HUES64 (cell line): ENCODE results near the gene TIE1.

Experiments used
- H3K27ac ChIP-seq: 2 replicates; pipeline ENCODE4 v1.7.0; 2013; ENCODE audit warnings: low read depth, low read length, inconsistent platforms
- H3K27me3 ChIP-seq: 2 replicates; pipeline ENCODE4 v1.6.1; 2013; ENCODE audit warnings: mild to moderate bottlenecking, low read length; ENCODE audit not compliant: insufficient read depth
- H3K36me3 ChIP-seq: 2 replicates; pipeline ENCODE4 v1.6.1; 2013; ENCODE audit warnings: mild to moderate bottlenecking, low read length; ENCODE audit not compliant: insufficient read depth
- H3K4me1 ChIP-seq: 2 replicates; pipeline ENCODE4 v1.6.1; 2013; ENCODE audit warnings: mild to moderate bottlenecking, low read length, moderate library complexity; ENCODE audit not compliant: insufficient read depth
- H3K4me3 ChIP-seq: 2 replicates; pipeline ENCODE4 v1.5.1; 2013; ENCODE audit warnings: mild to moderate bottlenecking, low read length, moderate library complexity
- H3K9ac ChIP-seq: 2 replicates; pipeline ENCODE4 v1.6.1; 2013; ENCODE audit warnings: mild to moderate bottlenecking, low read depth, low read length
- H3K9me3 ChIP-seq: 2 replicates; pipeline ENCODE4 v1.6.1; 2013; ENCODE audit warnings: low read depth, low read length; ENCODE audit not compliant: insufficient read depth
- WGBS: fragments of 150-250, 120-280 bp; methylation state at CpG from one replicate; pipeline ENCODE4 v1.1.7; 2013; ENCODE audit warnings: missing lambda C conversion rate; 5-methylcytosine and 5-hydroxymethylcytosine counted together

The TIE1 gene

DNA sequence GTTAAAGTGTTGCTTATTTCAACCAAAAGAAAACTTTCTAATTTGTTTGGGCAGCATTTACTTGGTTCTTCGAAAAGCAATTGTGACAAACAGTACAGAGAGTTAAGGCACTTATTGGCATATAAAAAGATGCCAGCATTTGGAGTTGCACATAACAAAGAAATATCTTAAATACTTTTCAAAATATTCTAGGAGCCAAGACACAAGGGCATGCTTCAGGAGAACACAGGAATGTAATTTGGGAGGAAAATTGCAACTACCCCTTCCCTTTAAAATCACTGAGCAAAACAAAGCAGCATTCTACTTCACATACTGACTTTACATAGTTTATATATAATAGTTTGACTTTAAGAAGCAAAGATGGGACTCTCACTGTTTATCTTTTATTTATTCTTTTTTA lies 4.6 kb upstream of the TIE1 start:
- Histone ChIP-seq H3K27me3 (no peaks in the 10 kb centered on the region), H3K36me3 (no peaks in the 10 kb centered on the region), H3K4me1 (peaks cover 32% of the 10 kb centered on the region), H3K9ac (0 out of 2 replicates have a peak overlapping the region, but pooled peaks have one; percentile 22), H3K27ac (peak overlapping the region; percentile 51; the same call in 1 of the 2 replicates), H3K4me3 (no peak overlapping the region), H3K9me3 (no peaks in the 10 kb centered on the region)
- 78% methylated on average over 1 of the region's 1 CpG for WGBS

DNA sequence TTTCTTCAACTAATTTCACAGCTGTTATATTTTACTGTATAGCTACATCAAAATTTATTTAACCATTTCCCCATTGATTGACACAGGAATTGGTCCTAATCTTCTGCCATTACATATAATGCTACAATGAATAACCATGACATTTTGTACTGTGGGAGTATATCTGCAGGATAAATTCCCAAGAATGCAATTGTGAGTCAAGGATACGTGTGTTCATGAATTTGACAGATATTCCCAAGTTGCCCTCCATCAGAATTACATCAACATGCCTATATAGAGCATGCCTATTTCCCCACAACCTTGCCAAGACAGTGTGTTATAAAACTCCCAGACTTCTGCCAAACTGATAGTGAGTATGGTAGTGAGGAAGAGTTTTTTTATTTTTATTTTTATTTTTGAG lies 2.7 kb upstream of the TIE1 start:
- H3K4me3 ChIP-seq = no peak overlapping the region
- no peaks in the 10 kb centered on the region for H3K27me3 ChIP-seq
- no peaks in the 10 kb centered on the region for H3K9me3 ChIP-seq
- WGBS = 75% methylated on average over 1 of the region's 1 CpG
- no peak overlapping the region for H3K9ac ChIP-seq
- H3K4me1 ChIP-seq = peaks cover 32% of the 10 kb centered on the region
- H3K27ac ChIP-seq = no peak overlapping the region
- H3K36me3 ChIP-seq = no peaks in the 10 kb centered on the region

DNA sequence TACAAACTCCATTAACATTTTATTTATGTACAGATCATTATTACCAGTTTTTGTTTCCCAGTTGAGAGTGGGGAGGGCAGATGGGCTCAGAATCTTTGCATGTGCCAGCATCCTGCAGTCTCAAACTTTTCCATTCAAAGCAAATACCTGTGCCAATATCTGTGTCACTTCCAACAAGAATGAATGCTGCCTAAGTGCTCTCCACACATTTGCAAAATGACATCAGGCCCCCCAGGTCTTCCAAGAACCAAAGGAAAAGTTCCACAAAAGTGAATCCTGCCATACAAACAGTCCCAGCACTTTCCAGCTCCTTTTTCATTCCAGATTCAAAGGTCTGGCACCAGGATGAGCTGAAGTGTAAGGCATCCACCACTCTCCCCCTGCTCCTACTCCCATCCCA lies 1.7 kb upstream of the TIE1 start:
- Histone ChIP-seq H3K9me3 (no peaks in the 10 kb centered on the region), H3K27me3 (no peaks in the 10 kb centered on the region), H3K4me1 (peaks cover 29% of the 10 kb centered on the region), H3K36me3 (no peaks in the 10 kb centered on the region), H3K9ac (no peak overlapping the region), H3K27ac (no peak overlapping the region), H3K4me3 (no peak overlapping the region)

DNA sequence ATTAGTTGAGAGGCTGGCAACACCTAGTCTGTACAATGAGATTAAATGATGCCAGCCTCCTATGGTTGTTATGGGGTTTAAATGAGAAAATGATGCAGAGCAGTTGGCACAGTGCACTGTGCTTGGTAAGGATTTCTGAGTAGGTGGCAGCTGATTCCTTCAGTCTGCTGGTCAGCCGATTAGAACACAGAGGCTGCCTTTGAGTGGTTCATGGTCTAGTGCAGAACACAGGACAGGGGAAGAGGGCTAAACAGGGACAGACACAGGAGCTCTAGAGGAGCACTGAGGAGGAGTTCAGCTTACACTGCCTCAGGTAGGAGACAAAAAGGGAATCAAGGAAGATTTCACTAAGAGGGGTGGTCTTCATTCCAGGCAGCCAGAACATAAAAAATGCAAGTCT lies 1.4 kb downstream of the TIE1 start:
- Histone ChIP-seq H3K27ac (no peak overlapping the region), H3K9ac (no peak overlapping the region), H3K27me3 (no peaks in the 10 kb centered on the region), H3K4me3 (no peak overlapping the region), H3K9me3 (no peaks in the 10 kb centered on the region), H3K36me3 (no peaks in the 10 kb centered on the region), H3K4me1 (peaks cover 4% of the 10 kb centered on the region)
- WGBS = 93% methylated on average over 1 of the region's 1 CpG

DNA sequence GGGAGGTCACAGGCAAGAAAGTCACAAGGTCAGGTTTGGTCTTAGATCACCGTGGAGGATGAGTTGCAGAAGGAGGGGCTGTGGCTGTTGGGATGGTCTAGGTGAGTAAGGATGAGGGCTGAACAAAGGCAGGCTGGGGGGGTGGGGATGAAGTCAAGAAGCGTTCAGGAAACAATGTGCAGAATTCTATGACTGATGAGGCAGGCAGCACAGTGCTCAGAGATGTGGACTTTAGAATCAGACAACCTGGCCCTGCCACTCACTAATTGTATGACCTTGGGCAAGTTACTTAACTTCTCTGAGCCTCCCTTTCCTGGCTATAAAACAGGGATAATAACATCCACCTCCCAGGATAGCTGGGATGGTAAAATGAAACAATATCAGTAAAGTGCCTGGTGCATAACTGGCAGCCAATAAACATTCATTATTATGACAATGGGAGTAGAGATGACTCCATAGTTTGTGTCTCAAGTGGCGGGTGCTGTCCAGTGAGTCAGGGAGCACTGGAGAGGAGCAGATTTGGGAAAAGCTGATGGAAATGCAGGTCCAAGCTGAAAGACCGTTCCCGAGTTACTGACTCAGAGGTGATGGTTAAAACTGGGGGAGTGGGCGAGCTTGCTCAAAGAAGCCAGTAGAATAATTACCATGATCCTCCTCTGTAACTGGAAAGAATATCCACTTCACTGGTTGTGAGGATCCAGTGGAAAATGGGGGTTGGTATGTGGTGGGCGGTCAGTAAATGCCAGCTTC lies 2.1 kb downstream of the TIE1 start:
- H3K27me3 ChIP-seq = no peaks in the 10 kb centered on the region
- H3K9me3 ChIP-seq = no peaks in the 10 kb centered on the region
- 0 out of 2 replicates have a peak, but pooled peaks cover 3% of the 10 kb centered on the region for H3K4me1 ChIP-seq
- no peak overlapping the region for H3K4me3 ChIP-seq
- 86% methylated on average over 7 of the region's 7 CpGs for WGBS
- no peak overlapping the region for H3K9ac ChIP-seq
- no peak overlapping the region for H3K27ac ChIP-seq
- H3K36me3 ChIP-seq = no peaks in the 10 kb centered on the region

DNA sequence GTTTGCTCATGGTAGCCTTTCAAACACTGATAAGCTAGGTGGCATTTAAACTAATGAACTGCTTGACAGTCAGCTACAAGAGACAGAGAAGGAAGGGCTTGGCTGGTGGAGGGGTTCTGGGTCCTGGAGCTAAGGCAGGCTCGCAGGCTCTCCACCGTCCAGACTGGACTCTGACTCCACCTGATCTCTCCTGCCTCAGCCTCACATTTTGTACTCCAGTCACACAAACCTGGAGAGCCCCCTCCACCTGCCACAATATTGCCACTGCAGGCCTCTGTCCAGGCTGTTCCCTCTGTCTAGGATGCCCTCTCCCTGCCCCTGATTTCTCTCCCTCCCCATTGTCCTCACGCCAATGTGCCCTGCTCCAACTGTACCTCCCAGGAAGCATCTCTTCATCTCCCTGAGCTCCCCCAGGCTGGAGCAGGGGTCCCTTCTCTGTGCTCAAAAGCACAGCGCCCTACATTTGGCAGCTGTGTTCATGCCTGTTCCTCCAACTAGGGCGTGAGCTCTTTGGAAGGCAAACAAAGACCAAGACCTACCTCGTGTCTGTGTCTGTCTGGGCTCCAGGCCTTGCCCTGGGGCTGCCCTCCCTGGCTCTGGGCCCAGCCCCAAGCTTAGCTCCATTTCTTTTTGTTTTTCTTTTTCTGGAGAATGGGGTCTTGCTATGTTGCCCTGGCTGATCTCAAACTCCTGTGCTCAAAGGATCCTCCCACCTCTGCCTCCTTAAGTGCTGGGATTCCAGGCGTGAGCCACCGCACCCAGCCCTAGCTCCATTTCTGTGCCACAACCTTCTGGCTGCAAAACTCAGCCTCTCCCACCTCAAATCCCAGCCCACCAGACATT lies 2.9 kb downstream of the TIE1 start:
- Histone ChIP-seq H3K4me1 (0 out of 2 replicates have a peak, but pooled peaks cover 3% of the 10 kb centered on the region), H3K27ac (no peak overlapping the region), H3K27me3 (no peaks in the 10 kb centered on the region), H3K9me3 (no peaks in the 10 kb centered on the region), H3K4me3 (no peak overlapping the region), H3K9ac (no peak overlapping the region), H3K36me3 (no peaks in the 10 kb centered on the region)
- 92% methylated on average over 8 of the region's 8 CpGs for WGBS

DNA sequence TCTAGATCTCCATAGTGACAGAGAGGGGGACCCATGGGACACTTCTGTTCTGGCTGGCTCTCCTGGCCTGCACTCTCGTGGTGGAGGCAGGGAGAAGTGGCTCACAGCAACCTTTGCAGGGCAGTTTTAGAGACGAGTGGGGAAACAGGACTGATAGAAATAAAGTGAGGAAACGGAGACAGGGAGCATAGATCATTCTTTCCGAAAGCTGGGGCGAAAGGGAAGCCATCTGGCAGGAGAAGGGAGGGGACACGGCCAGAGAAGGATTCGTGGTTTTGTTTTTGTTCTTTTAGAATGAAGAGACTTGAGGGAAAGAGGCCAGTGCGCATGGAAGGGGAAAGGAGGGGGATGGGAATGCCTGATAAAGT lies 3.5 kb downstream of the TIE1 start:
- Histone ChIP-seq H3K4me3 (no peak overlapping the region), H3K36me3 (no peaks in the 10 kb centered on the region), H3K27ac (no peak overlapping the region), H3K9ac (no peak overlapping the region), H3K4me1 (0 out of 2 replicates have a peak, but pooled peaks cover 3% of the 10 kb centered on the region), H3K9me3 (no peaks in the 10 kb centered on the region), H3K27me3 (no peaks in the 10 kb centered on the region)
- 84% methylated on average over 8 of the region's 8 CpGs for WGBS

DNA sequence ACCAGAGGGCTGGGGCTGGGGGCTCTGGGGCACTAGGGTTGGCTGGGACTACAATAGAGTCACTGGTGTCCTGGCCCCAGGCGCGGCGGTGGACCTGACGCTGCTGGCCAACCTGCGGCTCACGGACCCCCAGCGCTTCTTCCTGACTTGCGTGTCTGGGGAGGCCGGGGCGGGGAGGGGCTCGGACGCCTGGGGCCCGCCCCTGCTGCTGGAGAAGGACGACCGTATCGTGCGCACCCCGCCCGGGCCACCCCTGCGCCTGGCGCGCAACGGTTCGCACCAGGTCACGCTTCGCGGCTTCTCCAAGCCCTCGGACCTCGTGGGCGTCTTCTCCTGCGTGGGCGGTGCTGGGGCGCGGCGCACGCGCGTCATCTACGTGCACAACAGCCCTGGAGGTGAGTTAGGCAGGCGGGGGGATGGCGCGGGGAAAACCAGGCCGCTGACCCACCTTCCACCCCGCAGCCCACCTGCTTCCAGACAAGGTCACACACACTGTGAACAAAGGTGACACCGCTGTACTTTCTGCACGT lies 4.1 kb downstream of the TIE1 start:
- H3K9me3 ChIP-seq = no peaks in the 10 kb centered on the region
- WGBS = 96% methylated on average over 46 of the region's 46 CpGs

DNA sequence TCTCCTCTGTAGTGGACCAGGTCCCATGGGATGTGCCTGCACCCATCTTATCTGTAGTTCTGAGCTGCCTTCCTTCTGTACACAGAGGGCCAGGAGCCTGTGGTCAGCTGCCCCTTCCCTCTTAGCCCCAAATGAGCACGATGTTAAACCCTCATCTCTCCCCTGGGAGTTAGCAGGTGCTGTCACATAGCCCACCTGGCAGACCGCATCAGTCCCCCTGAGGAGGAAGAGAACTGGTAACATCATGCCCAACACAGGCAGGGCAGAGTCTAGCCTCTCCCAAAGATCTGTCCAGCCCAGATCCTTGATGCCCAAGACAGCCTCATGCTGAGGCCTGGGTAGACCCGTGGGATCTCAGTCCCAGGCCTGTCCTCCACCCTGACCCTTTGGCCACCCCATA lies 4.7 kb downstream of the TIE1 start:
- WGBS = 92% methylated on average over 3 of the region's 3 CpGs
- 0 out of 2 replicates have a peak, but pooled peaks cover 3% of the 10 kb centered on the region for H3K4me1 ChIP-seq

More for the DNA sequence above, 4.1 kb downstream of the TIE1 start:
- Histone ChIP-seq H3K27ac (no peak overlapping the region), H3K9ac (no peak overlapping the region), H3K4me3 (no peak overlapping the region), H3K4me1 (0 out of 2 replicates have a peak, but pooled peaks cover 3% of the 10 kb centered on the region), H3K36me3 (no peaks in the 10 kb centered on the region), H3K27me3 (no peaks in the 10 kb centered on the region)

DNA sequence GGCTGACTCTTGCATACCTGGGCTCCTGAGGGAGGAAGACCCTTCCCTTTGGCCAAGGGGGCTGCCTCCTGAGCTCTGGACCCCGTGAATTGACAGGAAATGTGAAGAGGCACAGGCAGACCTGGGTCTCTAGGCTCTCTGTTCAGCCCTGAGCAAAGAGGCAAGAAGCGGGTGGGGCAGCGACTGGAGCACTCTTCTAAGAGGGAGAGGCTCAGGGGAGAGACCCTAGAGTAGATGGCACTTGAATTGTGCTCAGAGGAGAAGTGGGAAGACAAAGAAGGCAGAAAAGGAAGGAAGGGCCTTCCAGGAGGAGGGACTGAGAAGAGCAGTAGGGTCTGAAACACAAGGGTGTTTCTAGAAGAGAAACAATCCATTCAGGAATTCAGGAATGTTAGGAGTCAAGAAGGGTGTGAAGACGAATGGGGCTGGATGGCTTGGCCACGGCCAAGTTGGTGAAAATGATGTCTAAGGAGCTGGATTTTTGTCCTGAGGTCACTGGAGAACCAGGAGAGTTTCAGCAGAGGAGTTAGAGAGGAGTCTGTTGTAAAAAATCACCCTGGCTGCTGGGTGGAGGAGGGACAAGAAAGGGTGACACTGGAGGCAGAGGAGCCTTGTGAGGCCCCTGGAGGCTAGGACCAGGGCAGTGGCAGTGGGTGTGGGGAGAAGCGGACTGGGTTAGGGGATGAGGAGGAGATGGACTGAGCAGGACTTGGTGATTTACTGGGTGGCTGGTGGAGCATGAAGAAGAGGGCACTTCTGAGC lies 5.3 kb downstream of the TIE1 start:
- WGBS = 90% methylated on average over 6 of the region's 6 CpGs
- 0 out of 2 replicates have a peak, but pooled peaks cover 3% of the 10 kb centered on the region for H3K4me1 ChIP-seq
- no peaks in the 10 kb centered on the region for H3K27me3 ChIP-seq
- no peak overlapping the region for H3K9ac ChIP-seq
- H3K4me3 ChIP-seq = no peak overlapping the region
- H3K36me3 ChIP-seq = no peaks in the 10 kb centered on the region
- H3K27ac ChIP-seq = no peak overlapping the region
- no peaks in the 10 kb centered on the region for H3K9me3 ChIP-seq

More for the DNA sequence above, 4.7 kb downstream of the TIE1 start:
- no peaks in the 10 kb centered on the region for H3K36me3 ChIP-seq
- H3K27me3 ChIP-seq = no peaks in the 10 kb centered on the region
- H3K9me3 ChIP-seq = no peaks in the 10 kb centered on the region
- no peak overlapping the region for H3K27ac ChIP-seq
- no peak overlapping the region for H3K4me3 ChIP-seq
- no peak overlapping the region for H3K9ac ChIP-seq
